ENCODE data around the gene CCSER1. TPM values are rescaled to one million over a fixed set of nuclear protein-coding genes. Genes with fewer than 3 reads are reported as not detected.

Gene CCSER1
- total RNA-seq, 4 donors from 2014 or later = 27.5 to 66.5 (median 54.3) TPM

GRCh38 chr4:90084277-90084966 lies 42.8 kb upstream of the CCSER1 start:
- Histone ChIP-seq H3K4me1 (no peaks in the 10 kb centered on the region), H3K27me3 (no peaks in the 10 kb centered on the region), H3K9me3 (no peaks in the 10 kb centered on the region), H3K36me3 (no peaks in the 10 kb centered on the region), H3K4me3 (no peak overlapping the region), H3K27ac (no peak overlapping the region)
- TF ChIP-seq POLR2A (IDR thresholded peaks at IDR 0.05) (no peak), CTCF (IDR thresholded peaks at IDR 0.05) (no peak)
- no peak for DNase-seq

- Histone ChIP-seq H3K27ac (no peak overlapping the region), H3K36me3 (no peaks in the 10 kb centered on the region), H3K4me3 (no peak overlapping the region), H3K4me1 (no peaks in the 10 kb centered on the region), H3K9me3 (no peaks in the 10 kb centered on the region), H3K27me3 (no peaks in the 10 kb centered on the region)
- no peak for DNase-seq
- TF ChIP-seq POLR2A (IDR thresholded peaks at IDR 0.05) (no peak), CTCF (IDR thresholded peaks at IDR 0.05) (no peak)
These were observed 42.3 kb upstream of the CCSER1 start for GRCh38 chr4:90084967-90085295.

GRCh38 chr4:90093526-90093925 lies 33.7 kb upstream of the CCSER1 start:
- Histone ChIP-seq H3K27me3 (no peaks in the 10 kb centered on the region), H3K4me3 (no peak overlapping the region), H3K27ac (no peak overlapping the region), H3K4me1 (no peaks in the 10 kb centered on the region), H3K9me3 (no peaks in the 10 kb centered on the region), H3K36me3 (no peaks in the 10 kb centered on the region)
- DNase-seq = no peak
- TF ChIP-seq POLR2A (IDR thresholded peaks at IDR 0.05) (no peak), CTCF (IDR thresholded peaks at IDR 0.05) (no peak)

GRCh38 chr4:90095000-90095399 lies 32.2 kb upstream of the CCSER1 start:
- DNase-seq = no peak
- no peak overlapping the region for H3K27ac ChIP-seq
- no peak for TF ChIP-seq CTCF (IDR thresholded peaks at IDR 0.05)
- TF ChIP-seq POLR2A (IDR thresholded peaks at IDR 0.05) = no peak
- no peaks in the 10 kb centered on the region for H3K27me3 ChIP-seq
- no peaks in the 10 kb centered on the region for H3K4me1 ChIP-seq
- no peaks in the 10 kb centered on the region for H3K36me3 ChIP-seq
- no peaks in the 10 kb centered on the region for H3K9me3 ChIP-seq
- H3K4me3 ChIP-seq = no peak overlapping the region

GRCh38 chr4:90099812-90100211 lies 27.4 kb upstream of the CCSER1 start:
- Histone ChIP-seq H3K4me3 (no peak overlapping the region), H3K4me1 (no peaks in the 10 kb centered on the region), H3K36me3 (no peaks in the 10 kb centered on the region), H3K9me3 (no peaks in the 10 kb centered on the region), H3K27me3 (no peaks in the 10 kb centered on the region), H3K27ac (no peak overlapping the region)
- TF ChIP-seq POLR2A (IDR thresholded peaks at IDR 0.05) (no peak), CTCF (IDR thresholded peaks at IDR 0.05) (no peak)
- no peak for DNase-seq

- no peaks in the 10 kb centered on the region for H3K27me3 ChIP-seq
- H3K4me3 ChIP-seq = no peak overlapping the region
- no peaks in the 10 kb centered on the region for H3K4me1 ChIP-seq
- DNase-seq = no peak
- TF ChIP-seq CTCF (IDR thresholded peaks at IDR 0.05) (no peak), POLR2A (IDR thresholded peaks at IDR 0.05) (no peak)
- H3K36me3 ChIP-seq = no peaks in the 10 kb centered on the region
- H3K27ac ChIP-seq = no peak overlapping the region
- no peaks in the 10 kb centered on the region for H3K9me3 ChIP-seq
These were observed 23.2 kb upstream of the CCSER1 start for GRCh38 chr4:90103991-90104390.
